D341Med (cell line): ENCODE measurements around the gene CEP250.
"Not testable (repeated sequence)": the region's sequence is repeated elsewhere in the genome, so short reads cannot be mapped to it uniquely, and the experiment has no call there.

ENCODE experiments used
- DNase-seq: peaks from one replicate; pipeline ENCODE4 v3.0.0; 2012; ENCODE audit warnings: low spot score

Gene CEP250, protein sequence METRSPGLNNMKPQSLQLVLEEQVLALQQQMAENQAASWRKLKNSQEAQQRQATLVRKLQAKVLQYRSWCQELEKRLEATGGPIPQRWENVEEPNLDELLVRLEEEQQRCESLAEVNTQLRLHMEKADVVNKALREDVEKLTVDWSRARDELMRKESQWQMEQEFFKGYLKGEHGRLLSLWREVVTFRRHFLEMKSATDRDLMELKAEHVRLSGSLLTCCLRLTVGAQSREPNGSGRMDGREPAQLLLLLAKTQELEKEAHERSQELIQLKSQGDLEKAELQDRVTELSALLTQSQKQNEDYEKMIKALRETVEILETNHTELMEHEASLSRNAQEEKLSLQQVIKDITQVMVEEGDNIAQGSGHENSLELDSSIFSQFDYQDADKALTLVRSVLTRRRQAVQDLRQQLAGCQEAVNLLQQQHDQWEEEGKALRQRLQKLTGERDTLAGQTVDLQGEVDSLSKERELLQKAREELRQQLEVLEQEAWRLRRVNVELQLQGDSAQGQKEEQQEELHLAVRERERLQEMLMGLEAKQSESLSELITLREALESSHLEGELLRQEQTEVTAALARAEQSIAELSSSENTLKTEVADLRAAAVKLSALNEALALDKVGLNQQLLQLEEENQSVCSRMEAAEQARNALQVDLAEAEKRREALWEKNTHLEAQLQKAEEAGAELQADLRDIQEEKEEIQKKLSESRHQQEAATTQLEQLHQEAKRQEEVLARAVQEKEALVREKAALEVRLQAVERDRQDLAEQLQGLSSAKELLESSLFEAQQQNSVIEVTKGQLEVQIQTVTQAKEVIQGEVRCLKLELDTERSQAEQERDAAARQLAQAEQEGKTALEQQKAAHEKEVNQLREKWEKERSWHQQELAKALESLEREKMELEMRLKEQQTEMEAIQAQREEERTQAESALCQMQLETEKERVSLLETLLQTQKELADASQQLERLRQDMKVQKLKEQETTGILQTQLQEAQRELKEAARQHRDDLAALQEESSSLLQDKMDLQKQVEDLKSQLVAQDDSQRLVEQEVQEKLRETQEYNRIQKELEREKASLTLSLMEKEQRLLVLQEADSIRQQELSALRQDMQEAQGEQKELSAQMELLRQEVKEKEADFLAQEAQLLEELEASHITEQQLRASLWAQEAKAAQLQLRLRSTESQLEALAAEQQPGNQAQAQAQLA (N-terminal part only)

DNA sequence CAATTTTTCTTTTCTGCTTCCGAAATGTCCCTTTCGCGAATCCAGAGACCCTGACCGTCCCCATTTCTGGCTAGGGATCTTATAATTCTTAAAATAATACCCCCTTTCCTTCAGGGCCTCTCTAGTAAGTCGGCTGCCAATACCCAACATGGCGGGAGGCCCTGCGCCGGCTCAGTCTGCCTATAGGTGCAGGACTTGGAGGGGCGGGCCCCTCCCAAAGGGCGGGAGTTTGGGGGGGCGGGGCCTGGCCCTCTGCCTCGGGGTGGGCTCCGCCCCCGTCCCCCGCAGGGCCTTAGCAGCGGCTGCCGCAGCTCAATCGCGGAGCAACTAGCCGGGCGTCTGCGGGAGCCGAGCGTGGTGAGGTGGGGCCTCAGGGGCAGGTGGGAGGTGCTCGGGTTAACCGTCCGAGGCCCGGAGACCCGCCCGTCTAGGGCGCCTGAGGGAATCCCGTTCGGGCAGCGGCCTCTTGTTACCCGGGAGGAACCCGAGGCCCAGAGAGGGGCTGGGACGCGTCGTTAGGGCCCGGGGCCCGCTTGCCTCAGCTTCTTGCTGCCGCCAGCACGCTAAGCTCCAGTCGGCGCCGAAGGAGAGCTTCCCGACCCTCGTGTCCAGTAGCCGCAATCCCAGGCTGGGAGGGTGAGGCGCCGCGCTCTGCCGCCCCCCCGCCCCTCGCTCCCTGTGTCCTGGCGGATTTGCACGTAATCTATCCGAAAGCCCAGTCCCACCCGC is at the start of gene CEP250:
Gene CEP250, plus strand, starts transcription at position 718 of the 729 bp plus-strand sequence. CDS start 6,770 bp downstream, outside the sequence.
- DNase-seq: peak; percentile 98

DNA sequence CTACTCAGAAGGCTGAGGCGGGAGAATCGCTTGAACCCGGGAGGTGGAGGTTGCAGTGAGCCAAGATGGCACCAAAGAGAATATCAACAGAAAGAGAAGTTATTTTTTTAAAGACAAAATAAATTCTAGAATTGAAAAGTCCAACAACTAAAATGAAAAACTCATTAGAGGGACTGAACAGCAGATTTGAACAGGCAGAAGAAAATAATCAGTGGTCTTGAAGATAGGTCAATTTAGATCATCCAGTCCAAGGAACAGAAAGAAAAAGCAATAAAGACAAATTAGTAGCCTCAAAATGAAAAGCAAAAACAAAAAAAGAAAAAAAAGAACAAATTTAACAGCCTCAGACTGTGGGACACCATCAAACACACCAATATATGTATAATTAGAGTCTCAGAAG is 49.6 kb upstream of the CEP250 start:
- no peak for DNase-seq

GRCh38 chr20:35408270-35408669 is 47.1 kb upstream of the CEP250 start:
- DNase-seq: no peak

- no peak for DNase-seq
These were observed 45.9 kb upstream of the CEP250 start for GRCh38 chr20:35409542-35409941.

DNA sequence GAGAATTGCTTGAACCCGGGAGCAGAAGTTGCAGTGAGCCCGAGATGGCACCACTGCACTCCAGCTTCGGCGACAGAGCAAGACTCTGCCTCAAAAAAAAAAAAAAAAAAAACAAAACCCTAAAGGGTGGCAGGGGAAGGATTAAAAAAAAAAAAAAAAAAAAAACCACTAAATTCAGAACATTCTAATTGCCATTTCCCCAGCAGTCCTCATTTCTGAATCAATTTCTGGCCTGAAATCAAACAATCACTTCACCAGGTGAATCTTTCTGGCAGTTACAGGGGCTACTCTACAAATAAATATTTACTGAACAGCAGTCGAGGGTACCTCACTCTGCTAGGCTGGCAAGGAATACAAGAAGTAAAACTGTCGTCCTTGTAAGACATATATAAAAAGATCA is 44.8 kb upstream of the CEP250 start:
- no peak for DNase-seq

- no peak for DNase-seq
These were observed 34.1 kb upstream of the CEP250 start for GRCh38 chr20:35421322-35421721.

- no peak for DNase-seq
These were observed 23.6 kb upstream of the CEP250 start for GRCh38 chr20:35431621-35432429.

GRCh38 chr20:35432430-35432735 is 23.0 kb upstream of the CEP250 start:
- DNase-seq: no peak

- DNase-seq: no peak
These were observed 22.1 kb upstream of the CEP250 start for GRCh38 chr20:35433337-35433736.

- DNase-seq: no peak
These were observed 21.1 kb upstream of the CEP250 start for GRCh38 chr20:35434085-35435005.

- DNase-seq: no peak
These were observed 19.2 kb upstream of the CEP250 start for GRCh38 chr20:35436177-35436573.

- DNase-seq: no peak
These were observed 17.8 kb upstream of the CEP250 start for GRCh38 chr20:35437599-35437998.

DNA sequence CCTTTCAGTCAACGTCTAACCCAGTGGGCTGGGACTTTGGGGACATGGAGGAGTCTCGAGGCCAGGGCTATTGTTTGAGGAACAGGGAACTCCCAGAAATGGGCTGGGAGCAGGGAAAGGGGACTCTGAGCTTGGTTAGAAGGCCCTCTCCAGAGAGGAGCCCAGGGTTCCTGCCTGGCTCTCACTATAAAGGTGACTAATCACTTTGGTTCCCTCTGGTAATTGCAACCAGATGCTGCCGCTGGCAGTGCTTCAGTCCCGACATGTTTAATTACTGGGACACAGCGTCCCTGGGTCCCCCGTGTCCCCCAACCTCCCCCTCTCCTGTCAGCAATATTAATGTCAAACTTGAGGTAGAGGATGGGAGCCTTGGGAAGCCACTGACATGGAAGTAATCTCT is 12.4 kb upstream of the CEP250 start:
- no peak for DNase-seq

DNA sequence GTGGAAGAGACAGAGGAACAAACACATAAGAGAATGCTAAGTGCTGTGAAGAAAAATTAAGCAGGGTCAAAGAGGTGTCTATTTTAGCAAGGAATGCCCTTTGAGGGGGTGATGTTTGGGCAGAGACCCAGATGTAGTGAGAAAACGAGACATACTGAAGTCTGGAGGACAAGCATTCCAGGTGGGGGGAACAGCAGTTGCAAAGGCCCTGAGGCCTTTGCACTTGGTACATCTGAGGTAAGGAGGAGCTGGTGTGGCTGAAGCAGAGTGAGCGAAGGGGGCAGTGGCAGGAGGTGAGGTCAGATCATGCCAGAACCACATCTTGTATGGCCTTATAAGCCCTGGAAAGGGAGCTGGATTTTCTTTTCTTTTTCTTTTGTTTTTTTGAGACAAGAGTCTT is 11.2 kb upstream of the CEP250 start:
- DNase-seq: no peak

- no peak for DNase-seq
These were observed 8.9 kb upstream of the CEP250 start for GRCh38 chr20:35446356-35447078.

DNA sequence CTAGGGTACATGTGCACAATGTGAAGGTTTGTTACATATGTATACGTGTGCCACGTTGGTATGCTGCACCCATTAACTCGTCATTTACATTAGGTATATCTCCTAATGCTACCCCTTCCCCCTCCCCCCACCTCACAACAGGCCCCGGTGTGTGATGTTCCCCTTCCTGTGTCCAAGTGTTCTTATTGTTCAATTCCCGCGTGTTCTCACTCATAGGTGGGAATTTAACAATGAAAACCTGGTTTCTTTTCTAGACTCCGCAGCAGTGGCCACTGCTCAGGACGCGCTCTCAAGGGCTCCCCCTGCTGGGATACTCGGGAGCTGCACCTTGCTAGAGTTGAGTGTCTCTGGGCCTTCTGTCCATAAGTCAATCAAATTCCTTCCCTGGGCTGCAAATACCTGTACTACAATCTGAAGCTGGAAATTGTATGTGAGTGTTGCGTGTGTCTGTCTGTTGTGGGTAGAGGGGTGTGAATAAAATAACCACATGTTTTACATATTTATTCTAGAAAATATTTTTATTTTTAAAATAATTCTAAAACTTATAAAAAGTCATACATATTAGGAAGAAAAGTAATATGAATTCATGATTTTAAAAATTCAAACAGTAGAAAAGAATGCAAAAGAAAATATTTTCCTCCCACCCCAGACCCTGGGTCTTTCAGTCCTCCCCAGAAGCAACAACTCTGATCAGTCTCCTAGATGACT is 8.2 kb upstream of the CEP250 start:
- DNase-seq: peak; percentile 85

DNA sequence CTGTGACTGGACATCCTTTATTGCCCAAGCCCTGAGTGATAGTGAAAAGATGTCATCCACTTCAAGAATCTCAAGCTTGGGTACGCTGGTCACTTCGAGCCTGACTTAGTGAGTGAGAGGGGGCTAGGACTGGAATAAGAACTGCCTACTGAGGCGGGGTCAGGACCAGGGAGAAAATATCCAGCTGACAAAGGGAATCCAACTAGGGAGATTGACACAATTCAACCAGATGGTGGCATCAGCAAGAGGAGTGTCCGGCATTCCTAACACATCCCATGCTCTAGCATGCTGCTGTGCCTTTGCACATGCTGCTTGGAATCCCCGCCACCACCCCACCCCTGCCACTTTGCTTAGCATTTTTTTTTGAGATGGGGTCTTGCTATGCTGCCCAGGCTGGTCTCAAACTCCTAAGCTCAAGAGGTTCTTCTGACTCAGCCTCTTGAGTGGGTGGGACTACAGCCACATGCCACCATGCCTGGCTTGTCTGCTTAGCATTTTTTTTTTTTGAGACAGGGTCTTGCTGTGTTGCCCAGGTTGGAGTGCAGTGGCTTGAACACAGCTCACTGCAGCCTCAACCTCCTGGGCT is 6.5 kb upstream of the CEP250 start:
- no peak for DNase-seq

GRCh38 chr20:35449855-35450254 is 5.5 kb upstream of the CEP250 start:
- DNase-seq: not testable (repeated sequence)
